B cell (primary cell): Measurements from ENCODE around the gene AEBP2. TPM values are rescaled to one million over a fixed set of nuclear protein-coding genes. Genes with fewer than 3 reads are reported as not detected.

Source experiments
- ATAC-seq: fragments of 200-7000 bp; cut with Tn5 transposase; one replicate; pipeline ENCODE4 v1.10.0; 2021; ENCODE audit warnings: low read depth, mild to moderate bottlenecking, moderate number of reproducible peaks, moderate library complexity
- CTCF ChIA-PET: fragments of 350-600 bp; sonication (Branson Sonifier 250); formaldehyde crosslinking; loops from one replicate; lab custom pipeline; 2021; ENCODE audit warnings: antibody characterized with exemption, inconsistent platforms; lab: Charles Lee
- POLR2A ChIA-PET: fragments of 350-600 bp; sonication (Branson Sonifier 250); formaldehyde crosslinking; loops from one replicate; lab custom pipeline; 2021; ENCODE audit warnings: antibody characterized with exemption; lab: Charles Lee
- DNase-seq: peaks from one replicate; pipeline ENCODE4 v3.0.0; 2013
- H2AFZ ChIP-seq: 2 replicates; pipeline ENCODE4 v1.6.1; 2012; ENCODE audit warnings: mild to moderate bottlenecking, low read depth, low read length; ENCODE audit not compliant: insufficient read depth, poor library complexity, severe bottlenecking
- H3K27ac ChIP-seq, 2 donors: 1 replicate in 1 of 2; 2 replicates in 1 of 2; pipeline ENCODE4 v1.5.1; 2012 to 2013; ENCODE audit warnings: low read length in 2 of 2, mild to moderate bottlenecking in 2 of 2, moderate library complexity in 1 of 2
- H3K27me3 ChIP-seq, 4 experiments: fragments of 200-600 bp in 1 of 4; sonication (generic) in 1 of 4; replicated peaks in 1 of 4; 1 replicate in 2 of 4; 2 replicates in 2 of 4; pipeline versions ENCODE4 v1.6.1 to v1.7.0; 2013 to 2016; ENCODE audit warnings: low read length in 3 of 4, mild to moderate bottlenecking in 2 of 4, mixed read lengths in 1 of 4, moderate library complexity in 1 of 4; ENCODE audit not compliant: insufficient read depth in 4 of 4, control insufficient read depth in 3 of 4; ENCODE audit errors: control extremely low read depth in 1 of 4
- H3K36me3 ChIP-seq, 2 experiments: replicated peaks in 1 of 2; 1 replicate in 1 of 2; 2 replicates in 1 of 2; pipeline versions ENCODE4 v1.6.1 to v1.7.1; 2013; ENCODE audit warnings: low read length in 1 of 2; ENCODE audit not compliant: insufficient read depth in 2 of 2, control insufficient read depth in 1 of 2; ENCODE audit errors: control extremely low read depth in 1 of 2, extremely low read depth in 1 of 2
- H3K4me1 ChIP-seq, 2 donors: fragments of 200-600 bp in 1 of 2; sonication (generic) in 1 of 2; 1 replicate in 1 of 2; 2 replicates in 1 of 2; pipeline versions ENCODE4 v1.5.1 to v1.6.1; 2013 to 2017; ENCODE audit warnings: low read length in 2 of 2; ENCODE audit not compliant: control insufficient read depth in 2 of 2, insufficient read depth in 2 of 2
- H3K4me2 ChIP-seq: replicated peaks from 2 replicates; pipeline ENCODE3; 2012; ENCODE audit warnings: mild to moderate bottlenecking, low read depth, low read length; ENCODE audit not compliant: poor library complexity, severe bottlenecking
- H3K4me3 ChIP-seq, 5 experiments: fragments of 200-600 bp in 1 of 5; sonication (generic) in 1 of 5; 1 replicate in 3 of 5; 2 replicates in 2 of 5; pipeline versions ENCODE4 v1.5.1 to v1.7.0; 2011 to 2016; ENCODE audit warnings: low read length in 4 of 5, mild to moderate bottlenecking in 4 of 5, low read depth in 2 of 5, control low read depth in 1 of 5, moderate library complexity in 1 of 5; ENCODE audit not compliant: insufficient read depth in 1 of 5; ENCODE audit errors: control extremely low read depth in 1 of 5, extremely low read depth in 1 of 5
- H3K79me2 ChIP-seq: fragments of 200-600 bp; sonication (generic); one replicate; pipeline ENCODE4 v1.6.0; 2016; ENCODE audit warnings: low read length; ENCODE audit not compliant: control insufficient read depth, insufficient read depth
- H3K9ac ChIP-seq: fragments of 200-600 bp; sonication (generic); 2 replicates; pipeline ENCODE4 v1.6.1; 2017; ENCODE audit warnings: mild to moderate bottlenecking, low read length, moderate library complexity
- H3K9me3 ChIP-seq, 3 donors: one replicate each; pipeline versions ENCODE4 v1.6.1 to v1.7.1; 2013; ENCODE audit warnings: low read length in 2 of 3; ENCODE audit not compliant: control insufficient read depth in 2 of 3, insufficient read depth in 1 of 3; ENCODE audit errors: control extremely low read depth in 1 of 3
- H4K20me1 ChIP-seq: 2 replicates; pipeline ENCODE4 v1.6.0; 2012; ENCODE audit warnings: mild to moderate bottlenecking, low read length; ENCODE audit not compliant: insufficient read depth, control insufficient read depth, poor library complexity, severe bottlenecking
- H3K27ac Mint-ChIP-seq: one replicate; pipeline ENCODE4 v1.8.0; 2021; ENCODE audit warnings: mixed read lengths
- H3K27me3 Mint-ChIP-seq: one replicate; pipeline ENCODE4 v1.8.0; 2021; ENCODE audit warnings: mixed read lengths
- H3K4me1 Mint-ChIP-seq: one replicate; pipeline ENCODE4 v1.8.0; 2021; ENCODE audit warnings: mixed read lengths
- H3K4me3 Mint-ChIP-seq: one replicate; pipeline ENCODE4 v1.8.0; 2021; ENCODE audit warnings: mixed read lengths
- H3K9me3 Mint-ChIP-seq: one replicate; pipeline ENCODE4 v1.8.0; 2022; ENCODE audit warnings: mixed read lengths; ENCODE audit not compliant: insufficient read depth
- CTCF ChIP-seq: fragments of 200-600 bp; IDR thresholded peaks from one replicate; pipeline ENCODE4 v1.8.0; 2022; ENCODE audit warnings: antibody characterized with exemption, mild to moderate bottlenecking
- EZH2 ChIP-seq: IDR thresholded peaks from 2 replicates; pipeline ENCODE4 v1.6.1; 2012; ENCODE audit warnings: borderline replicate concordance, low read depth, mild to moderate bottlenecking, moderate library complexity, low read length; ENCODE audit not compliant: insufficient read depth, poor library complexity, severe bottlenecking
- WGBS: methylation state at CpG from one replicate; pipeline ENCODE4 v1.1.5; 2013; ENCODE audit warnings: missing lambda C conversion rate; ENCODE audit not compliant: insufficient coverage; 5-methylcytosine and 5-hydroxymethylcytosine counted together
- intact Hi-C: fragments of 100-400 bp; cut with micrococcal nuclease; formaldehyde crosslinking; loops from one replicate; pipeline ENCODE4 v1.10.0; 2022
- polyA plus RNA-seq: library from polyadenylated mRNA; depleted of rRNA; stranded (reverse); fragments of >200 nt; gene quantifications from 2 replicates; pipeline ENCODE4 v1.2.3, GENCODE V29; 2012
- total RNA-seq, 2 donors: library from RNA; stranded (reverse); fragments of 120-200 nt in 1 of 2; gene quantifications; 1 replicate in 1 of 2; 2 replicates in 1 of 2; pipeline versions ENCODE4 v1.2.3 to v1.2.4, GENCODE V29; 2013 to 2022

The AEBP2 gene
- total and polyA plus RNA-seq, 2 donors (not counting 1 experiment from before 2014, with no cell fraction given), result 12.1 to 67.8 TPM

- H3K4me3 ChIP-seq, result no peak overlapping the region
- DNase-seq (no peak), ATAC-seq (no peak)
- no peaks in the 10 kb centered on the region for H3K27me3 Mint-ChIP-seq
- no peak overlapping the region for H3K9ac ChIP-seq
- no peak overlapping the region for H3K27ac ChIP-seq
- H3K27me3 ChIP-seq, result no peaks in the 10 kb centered on the region
- H3K36me3 ChIP-seq, result no peaks in the 10 kb centered on the region
- H3K27ac Mint-ChIP-seq, result no peak overlapping the region
- no peak overlapping the region for H3K4me3 Mint-ChIP-seq
- no peak overlapping the region for H3K4me2 ChIP-seq
- POLR2A ChIA-PET, result no interaction called here
- H3K4me1 ChIP-seq, result no peaks in the 10 kb centered on the region
- 94% methylated on average over 2 of the region's 2 CpGs for WGBS
- no peak for TF ChIP-seq CTCF
- TF ChIP-seq EZH2, result no peak
- no peaks in the 10 kb centered on the region for H3K4me1 Mint-ChIP-seq
- H2AFZ ChIP-seq, result no peak overlapping the region
- H4K20me1 ChIP-seq, result no peaks in the 10 kb centered on the region
- no peaks in the 10 kb centered on the region for H3K9me3 Mint-ChIP-seq
- no peaks in the 10 kb centered on the region for H3K9me3 ChIP-seq
- intact Hi-C loops, result no loop called here
- CTCF ChIA-PET, result no interaction called here
- no peaks in the 10 kb centered on the region for H3K79me2 ChIP-seq
Measured at GRCh38 chr12:19528750-19529149, 89.5 kb downstream of the AEBP2 start.

GRCh38 chr12:19529951-19530636, 90.8 kb downstream of the AEBP2 start:
- no peaks in the 10 kb centered on the region for H3K27me3 ChIP-seq
- no peaks in the 10 kb centered on the region for H3K79me2 ChIP-seq
- no peak overlapping the region for H3K4me3 Mint-ChIP-seq
- no peak overlapping the region for H3K27ac ChIP-seq
- no peak overlapping the region for H3K9ac ChIP-seq
- TF ChIP-seq CTCF (no peak), EZH2 (no peak)
- no peaks in the 10 kb centered on the region for H3K9me3 ChIP-seq
- no peaks in the 10 kb centered on the region for H3K36me3 ChIP-seq
- ATAC-seq (no peak), DNase-seq (no peak)
- WGBS, result no CpG with 5 or more reads among the region's 6 CpGs
- H3K4me1 ChIP-seq, result no peaks in the 10 kb centered on the region
- H3K4me2 ChIP-seq, result no peak overlapping the region
- H3K9me3 Mint-ChIP-seq, result peaks cover under 1% of the 10 kb centered on the region
- no peaks in the 10 kb centered on the region for H3K4me1 Mint-ChIP-seq
- intact Hi-C loops, result no loop called here
- H3K4me3 ChIP-seq, result no peak overlapping the region
- ChIA-PET POLR2A (no interaction called here), CTCF (no interaction called here)
- no peak overlapping the region for H3K27ac Mint-ChIP-seq
- H4K20me1 ChIP-seq, result no peaks in the 10 kb centered on the region
- H2AFZ ChIP-seq, result no peak overlapping the region
- no peaks in the 10 kb centered on the region for H3K27me3 Mint-ChIP-seq
